ENCODE data around the gene GNPTAB.
"Not testable (repeated sequence)": the region's sequence is repeated elsewhere in the genome, so short reads cannot be mapped to it uniquely, and the experiment has no call there.

Gene GNPTAB

DNA sequence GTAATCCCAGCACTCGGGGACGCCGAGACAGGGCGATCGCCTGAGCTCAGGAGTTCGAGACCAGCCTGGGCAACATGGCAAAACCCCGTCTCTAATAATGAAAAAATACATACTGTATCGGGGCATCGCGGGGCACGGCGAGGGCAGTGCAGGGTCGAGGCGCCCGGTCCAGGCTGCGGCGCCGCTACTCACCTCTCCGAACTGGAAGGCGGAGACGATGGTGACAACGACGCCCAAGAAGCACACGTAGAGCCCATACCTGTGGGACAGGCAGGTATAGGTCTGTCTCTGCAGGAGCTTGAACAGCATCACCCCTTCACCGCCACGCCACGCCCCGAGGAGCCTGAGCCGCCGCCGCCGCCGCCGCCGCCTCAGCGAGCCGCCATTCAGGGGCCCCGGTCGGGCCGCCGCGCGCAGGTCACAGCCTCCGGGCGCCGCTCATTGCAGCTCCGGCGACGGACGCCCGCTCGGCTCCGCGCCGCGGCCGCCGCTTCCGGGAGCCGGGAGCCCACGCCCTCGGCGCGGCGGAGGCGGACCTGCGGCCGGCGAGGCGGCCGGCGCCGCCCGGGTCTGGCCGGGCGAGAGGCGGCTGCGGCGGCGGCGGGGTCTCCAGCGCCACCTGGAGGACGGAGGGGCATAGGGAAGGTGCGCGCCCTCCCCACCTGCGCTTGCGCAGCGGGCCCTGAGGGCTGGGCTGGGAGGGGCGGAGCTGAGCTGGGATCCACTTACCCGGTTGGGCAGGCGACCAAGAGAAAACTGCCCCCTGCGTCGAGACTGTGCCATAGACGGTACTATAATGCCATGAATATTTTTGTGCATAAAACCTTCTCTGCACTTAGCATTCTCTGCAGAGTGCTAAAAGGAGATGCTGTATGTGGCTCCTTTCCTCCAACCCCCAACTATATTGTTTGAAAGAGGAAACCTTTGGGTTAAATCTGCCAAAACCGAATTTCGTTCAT lies at the start of gene GNPTAB:
Gene GNPTAB, minus strand, starts transcription at position 593 of the 959 bp plus-strand sequence. Its CDS starts 284 bp downstream, at position 309.
- TF ChIP-seq POLR2A (IDR thresholded peaks at IDR 0.05; ENCODE audit: low read length) (peak; percentile 58), GATA1 (IDR thresholded peaks at IDR 0.05; ENCODE audit: low read depth, low read length) (no peak)
- DNase-seq = peak; percentile 95 to 98

DNA sequence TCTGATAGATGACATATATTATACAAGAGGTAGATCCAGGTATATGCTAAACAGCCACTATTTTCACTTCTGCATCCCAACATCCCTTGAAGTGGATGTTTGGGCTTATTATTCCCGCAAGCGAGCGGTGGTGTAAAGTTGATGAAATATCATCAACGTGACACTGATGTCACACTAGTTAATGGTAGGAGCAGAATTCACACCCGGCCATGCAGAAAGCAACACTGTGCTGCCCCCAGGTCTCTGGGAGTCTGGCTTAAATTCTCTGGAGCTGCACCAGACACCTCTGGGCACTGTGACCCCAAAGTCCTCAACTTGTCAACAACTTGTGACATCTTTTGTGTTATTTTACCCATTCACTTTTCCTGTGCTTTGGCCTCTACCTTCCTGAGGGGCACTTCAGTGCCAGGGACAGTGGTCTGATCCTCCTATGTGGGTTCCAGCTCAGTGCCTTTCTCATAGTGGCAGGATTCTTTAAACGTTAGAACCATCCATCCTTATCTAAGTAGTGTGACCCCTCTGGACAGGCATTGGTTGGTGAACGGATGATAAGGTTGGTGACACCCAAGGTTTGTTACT lies 47.6 kb upstream of the GNPTAB start:
- TF ChIP-seq POLR2A (IDR thresholded peaks at IDR 0.05; ENCODE audit: low read length) (peak; percentile 95), GATA1 (IDR thresholded peaks at IDR 0.05; ENCODE audit: low read depth, low read length) (no peak)
- DNase-seq = peak; percentile 83 to 89

DNA sequence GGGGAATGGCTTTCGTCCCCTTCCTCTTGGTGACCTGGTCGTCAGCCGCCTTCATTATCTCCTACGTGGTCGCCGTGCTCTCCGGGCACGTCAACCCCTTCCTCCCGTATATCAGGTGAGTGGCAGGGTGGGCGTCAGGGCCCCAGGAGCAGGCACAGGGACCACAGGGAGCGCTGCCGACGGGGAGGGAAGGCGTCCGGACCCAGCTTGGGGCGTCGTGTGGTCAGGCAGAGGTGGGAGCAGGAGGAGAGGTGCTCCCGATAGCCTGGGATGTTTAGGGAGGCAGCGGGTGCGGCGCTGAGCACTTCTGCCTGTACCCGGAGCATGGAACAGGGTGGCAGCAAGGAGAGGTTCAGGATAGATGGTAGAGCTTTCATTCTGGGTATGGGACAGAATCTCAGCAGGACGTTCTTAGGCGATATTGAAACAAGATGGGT lies 47.1 kb upstream of the GNPTAB start:
- TF ChIP-seq POLR2A (IDR thresholded peaks at IDR 0.05; ENCODE audit: low read length) (no peak), GATA1 (IDR thresholded peaks at IDR 0.05; ENCODE audit: low read depth, low read length) (no peak)
- no peak for DNase-seq

DNA sequence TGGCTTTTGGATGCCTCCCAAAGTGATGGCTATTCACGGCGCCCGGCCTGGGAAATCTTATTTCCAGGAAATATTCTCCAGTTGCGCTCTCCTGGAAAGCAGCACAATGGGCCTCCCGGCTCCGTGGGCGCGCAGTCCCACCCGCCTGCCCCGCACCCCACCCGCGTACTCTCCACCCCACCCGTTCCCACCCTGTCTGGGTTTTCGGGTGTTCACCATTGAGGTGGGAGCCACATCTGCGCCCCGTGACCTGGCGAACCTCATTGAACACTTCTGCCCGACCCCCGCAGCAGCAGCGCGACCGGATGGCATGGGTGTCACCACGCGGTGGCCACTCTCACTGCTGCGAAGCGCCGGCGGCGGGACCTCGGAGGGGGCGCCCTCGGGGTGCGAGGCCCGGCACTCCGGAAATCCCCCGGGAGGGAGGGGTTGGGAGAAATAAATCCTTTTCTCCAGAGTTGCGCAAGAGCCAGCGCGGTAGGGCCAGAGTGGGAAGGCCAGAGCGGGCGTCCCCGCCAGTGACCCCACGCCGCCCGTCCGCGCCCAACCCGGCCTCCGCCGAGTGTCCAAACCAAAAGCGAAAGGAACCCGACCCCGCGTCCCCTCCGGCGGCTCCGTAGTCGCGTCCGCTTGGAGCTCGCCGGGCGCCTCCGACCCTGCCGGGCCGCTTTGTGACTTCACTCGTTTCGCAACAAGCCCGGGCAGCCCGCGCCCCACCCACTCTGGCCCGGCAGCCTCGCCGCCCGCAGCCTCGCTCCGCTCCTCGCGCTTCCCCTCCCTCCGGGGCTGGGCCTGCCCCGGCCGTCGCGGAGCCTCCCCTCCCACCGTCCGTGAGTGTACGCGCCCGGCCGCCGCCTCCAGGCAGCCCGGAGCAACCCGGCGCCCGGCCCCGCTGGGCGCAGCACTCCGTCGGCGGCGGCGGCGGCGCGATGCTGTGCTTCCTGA lies 46.4 kb upstream of the GNPTAB start, which contains the start of gene DRAM1:
Gene DRAM1, plus strand, starts transcription at position 720 of the 945 bp plus-strand sequence. Its CDS starts 210 bp downstream, at position 930.
- DNase-seq = peak; percentile 91 to 96
- TF ChIP-seq GATA1 (IDR thresholded peaks at IDR 0.05; ENCODE audit: low read depth, low read length) (no peak), POLR2A (IDR thresholded peaks at IDR 0.05; ENCODE audit: low read length) (peak; percentile 85)

DNA sequence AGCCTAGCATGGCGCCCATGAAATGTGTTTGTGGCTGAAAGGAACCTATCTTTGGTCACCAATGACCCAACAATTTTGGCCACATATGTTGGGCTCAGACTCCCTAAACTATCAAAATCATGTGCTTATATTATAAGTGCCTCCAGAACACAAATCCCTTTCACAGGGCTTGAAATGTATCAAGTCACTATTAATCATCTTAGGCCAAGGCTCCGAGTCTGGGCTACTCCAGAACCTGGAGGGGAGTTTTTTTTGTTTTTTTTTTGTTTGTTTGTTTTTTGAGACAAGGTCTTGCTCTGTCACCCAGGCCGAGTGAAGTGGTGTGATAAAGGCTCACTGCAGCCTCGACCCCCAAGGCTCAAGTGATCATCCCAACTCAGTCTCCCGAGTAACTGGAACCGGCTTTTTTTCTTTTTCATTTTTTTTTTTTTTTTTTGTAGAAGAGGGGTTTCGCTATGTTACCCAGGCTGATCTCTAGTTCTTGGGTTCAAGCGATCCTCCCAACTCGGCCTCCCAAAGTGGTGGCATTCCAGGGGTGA lies 45.6 kb upstream of the GNPTAB start:
- TF ChIP-seq GATA1 (IDR thresholded peaks at IDR 0.05; ENCODE audit: low read depth, low read length) (no peak), POLR2A (IDR thresholded peaks at IDR 0.05; ENCODE audit: low read length) (no peak)
- DNase-seq = peak; percentile 33 to 42

DNA sequence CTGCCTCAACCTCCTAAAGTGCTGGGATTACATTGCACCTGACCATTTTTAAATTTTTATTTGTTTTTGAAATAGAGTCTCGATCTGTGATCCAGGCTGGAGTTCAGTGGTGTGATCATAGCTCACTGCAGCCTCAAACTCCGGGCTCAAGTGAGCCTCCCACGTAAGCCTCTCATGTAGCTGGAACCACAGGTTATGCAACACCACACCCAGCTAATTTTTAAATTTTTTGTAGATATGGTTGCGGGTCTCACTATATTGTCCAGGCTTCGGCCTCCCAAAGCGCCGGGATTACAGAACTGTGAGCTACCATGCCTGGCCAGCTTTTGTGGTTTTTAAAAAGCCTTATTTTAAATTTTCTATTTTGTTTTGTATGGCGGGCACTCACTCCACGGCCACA lies 44.4 kb upstream of the GNPTAB start:
- no peak for TF ChIP-seq GATA1 (IDR thresholded peaks at IDR 0.05; ENCODE audit: low read depth, low read length)
- no peak for DNase-seq

DNA sequence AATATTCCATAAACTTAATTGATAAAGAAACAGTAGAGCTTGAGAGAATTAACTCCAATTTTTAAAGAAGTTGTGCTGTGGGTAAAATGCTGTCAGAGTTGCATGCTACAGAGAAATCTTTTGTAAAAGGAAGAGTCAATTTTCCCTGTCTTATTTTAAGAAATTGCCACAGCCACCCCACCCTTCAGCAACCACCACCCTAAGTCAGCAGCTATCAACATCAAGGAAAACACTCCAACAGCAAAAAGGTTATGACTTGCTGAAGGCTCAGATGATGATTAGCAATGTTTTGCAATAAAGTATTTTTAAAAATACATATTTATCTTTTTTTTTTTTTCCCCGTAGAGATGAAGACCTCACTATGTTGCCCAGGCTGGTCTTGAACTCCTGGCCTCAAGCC lies 40.2 kb upstream of the GNPTAB start:
- DNase-seq = no peak
- no peak for TF ChIP-seq POLR2A (IDR thresholded peaks at IDR 0.05; ENCODE audit: low read length)
- TF ChIP-seq GATA1 (IDR thresholded peaks at IDR 0.05; ENCODE audit: low read depth, low read length) = no peak

DNA sequence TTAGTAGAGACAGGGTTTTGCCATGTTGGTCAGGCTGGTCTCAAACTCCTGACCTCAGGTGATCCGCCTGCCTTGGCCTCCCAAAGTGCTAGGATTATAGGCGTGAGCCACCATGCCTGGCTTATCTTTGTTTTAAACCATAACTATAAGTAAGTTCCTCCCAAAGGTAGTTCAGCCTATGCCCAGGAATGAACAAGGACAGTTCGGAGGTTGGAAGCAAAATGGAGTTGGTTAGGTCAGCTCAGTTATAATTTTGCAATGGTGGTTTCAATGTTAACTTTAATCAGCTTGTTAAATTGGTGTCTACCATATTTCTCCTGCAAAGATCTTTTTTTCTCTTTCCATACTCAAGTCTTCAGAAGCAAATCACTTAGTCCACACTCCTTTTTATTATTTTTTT lies 36.9 kb upstream of the GNPTAB start:
- not testable (repeated sequence) for DNase-seq

DNA sequence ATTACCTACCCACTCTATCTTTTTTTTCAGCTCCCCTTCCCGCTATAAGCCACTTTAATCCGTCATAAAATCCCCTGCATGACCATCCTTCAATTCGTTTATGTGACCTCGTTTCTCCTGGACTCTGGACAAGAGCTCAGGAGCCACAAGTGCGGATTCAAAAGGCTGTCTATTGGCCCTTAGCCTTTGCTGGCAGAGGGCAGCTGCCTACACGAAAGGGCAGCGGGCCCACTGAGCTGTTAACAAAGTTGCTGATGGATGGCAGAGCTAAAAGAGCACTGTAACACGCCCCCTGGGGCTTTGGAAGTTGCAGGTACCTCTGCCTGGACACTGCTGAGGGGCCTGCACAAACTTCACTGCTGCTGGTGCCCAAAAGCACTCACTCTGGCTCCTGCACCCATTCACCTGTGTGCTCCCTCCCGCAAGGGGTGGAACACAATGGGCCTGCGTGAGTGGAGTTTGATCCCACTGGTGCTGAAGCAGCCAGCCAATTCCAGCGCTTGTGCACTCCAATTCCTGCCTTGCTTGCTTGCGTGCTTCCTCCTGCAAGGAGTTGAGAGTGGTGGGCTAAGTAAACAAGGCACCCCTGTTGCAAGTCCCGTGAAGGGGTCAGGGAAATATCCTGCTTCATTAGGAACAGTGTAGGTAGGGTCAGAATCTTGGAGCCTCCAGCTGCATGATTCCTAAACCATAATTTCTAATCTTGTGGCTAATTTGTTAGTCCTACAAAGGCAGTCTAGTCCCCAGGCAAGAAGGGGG lies 36.0 kb upstream of the GNPTAB start:
- TF ChIP-seq GATA1 (IDR thresholded peaks at IDR 0.05; ENCODE audit: low read depth, low read length) = no peak
- no peak for TF ChIP-seq POLR2A (IDR thresholded peaks at IDR 0.05; ENCODE audit: low read length)
- no peak for DNase-seq

DNA sequence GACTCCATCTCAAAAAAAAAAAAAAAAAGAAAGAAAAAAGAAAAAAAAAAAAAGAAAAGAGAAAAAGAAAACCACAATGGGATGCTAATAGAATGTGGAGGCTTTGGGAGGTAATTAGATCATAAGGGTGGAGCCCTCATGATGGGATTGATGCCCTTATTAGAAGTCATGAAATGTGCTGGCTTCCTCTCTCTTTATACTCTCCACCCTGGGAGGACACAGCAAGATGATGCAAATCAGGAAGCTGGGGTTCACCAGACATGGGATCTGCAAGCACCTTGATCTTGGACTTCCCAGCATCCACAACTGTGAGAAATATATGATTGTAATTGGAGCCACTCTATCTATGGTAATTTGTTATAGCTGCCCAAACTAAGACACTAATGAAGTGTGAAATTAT lies 33.2 kb upstream of the GNPTAB start:
- no peak for DNase-seq
- TF ChIP-seq GATA1 (IDR thresholded peaks at IDR 0.05; ENCODE audit: low read depth, low read length) (no peak), POLR2A (IDR thresholded peaks at IDR 0.05; ENCODE audit: low read length) (no peak)

DNA sequence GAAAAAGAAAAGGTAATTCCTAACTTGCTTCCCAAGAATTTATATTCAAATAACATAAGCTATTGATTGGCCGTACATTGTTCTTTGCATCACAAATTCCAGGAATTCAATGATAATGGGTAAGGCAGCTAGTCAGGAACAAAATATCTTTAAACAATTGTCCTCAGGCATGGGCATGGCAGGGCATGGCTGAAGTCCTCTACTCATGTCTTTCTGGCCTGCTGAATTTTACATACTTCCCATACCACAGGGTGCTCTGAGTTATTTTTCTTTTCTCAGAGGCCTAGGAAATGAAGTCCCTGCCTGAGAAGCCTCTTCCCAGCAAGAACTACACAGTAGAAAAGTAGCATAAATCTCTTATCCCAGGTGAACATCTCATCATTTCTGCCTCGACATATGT lies 31.5 kb upstream of the GNPTAB start:
- DNase-seq = no peak
- no peak for TF ChIP-seq POLR2A (IDR thresholded peaks at IDR 0.05; ENCODE audit: low read length)

DNA sequence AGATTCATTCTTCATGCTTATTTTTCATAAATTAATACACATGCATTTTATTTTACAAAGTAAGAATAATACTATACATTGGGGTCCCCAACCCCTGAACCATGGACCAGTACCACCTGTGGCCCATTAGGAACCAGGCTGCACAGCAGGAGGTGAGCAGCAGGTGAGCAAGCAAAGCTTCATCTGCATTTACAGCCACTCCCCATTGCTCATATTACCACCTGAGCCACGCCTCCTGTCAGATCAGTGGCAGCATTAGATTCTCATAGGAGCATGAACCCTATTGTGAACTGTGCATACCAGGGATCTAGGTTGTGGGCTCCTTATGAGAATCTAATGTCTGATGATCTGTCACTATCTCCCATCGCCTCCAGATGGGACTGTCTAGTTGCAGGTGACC lies 30.9 kb upstream of the GNPTAB start:
- not testable (repeated sequence) for DNase-seq

All from erythroblast (primary cell).